SK-N-SH (cell line): Measurements from ENCODE around the gene MARCKSL1. TPM values are rescaled to one million over a fixed set of nuclear protein-coding genes. Genes with fewer than 3 reads are reported as not detected.

Experiments
- CTCF ChIA-PET: fragments of 300-600, 350-600 bp; formaldehyde crosslinking; extraction: SDS; loops from one replicate; lab custom pipeline; 2021; lab: Yijun Ruan, JAX
- POLR2A ChIA-PET: fragments of 350-600 bp; sonication (Branson Sonifier 250); formaldehyde crosslinking; extraction: SDS; loops from one replicate; lab custom pipeline; 2020; ENCODE audit warnings: antibody characterized with exemption, inconsistent platforms; lab: Yijun Ruan, JAX
- DNase-seq: peaks from one replicate; pipeline ENCODE4 v3.0.0; 2012
- H2AFZ ChIP-seq: fragments of 200-600 bp; sonication (generic); 2 replicates; pipeline ENCODE4 v1.8.1; 2016; ENCODE audit warnings: antibody characterized with exemption, mild to moderate bottlenecking, low read depth
- H3F3A ChIP-seq: fragments of 200-600 bp; sonication (generic); replicated peaks from 2 replicates; pipeline ENCODE3; 2016; ENCODE audit warnings: antibody characterized with exemption, mild to moderate bottlenecking; ENCODE audit not compliant: insufficient read depth
- H3K27ac ChIP-seq, 2 experiments: fragments of 200-500 bp in 1 of 2; fragments of 200-600 bp in 1 of 2; sonication (Bioruptor generic) in 1 of 2; sonication (generic), shearing (Covaris generic) in 1 of 2; 2 replicates each; pipeline versions ENCODE4 v1.5.1 to v1.6.1; 2014 to 2016; ENCODE audit warnings: low read depth in 2 of 2, inconsistent platforms in 1 of 2, low read length in 1 of 2, mild to moderate bottlenecking in 1 of 2, mixed read lengths in 1 of 2
- H3K27me3 ChIP-seq: fragments of 200-600 bp; sonication (generic), shearing (Covaris generic); 2 replicates; pipeline ENCODE4 v1.6.1; 2016; ENCODE audit warnings: mixed run types; ENCODE audit not compliant: insufficient read depth
- H3K36me3 ChIP-seq, 2 experiments: fragments of 200-500 bp in 1 of 2; fragments of 200-600 bp in 1 of 2; sonication (Bioruptor generic) in 1 of 2; sonication (generic) in 1 of 2; replicated peaks in 1 of 2; 2 replicates each; pipeline versions ENCODE3 to v1.5.1; 2014 to 2016; ENCODE audit warnings: low read length in 1 of 2, mild to moderate bottlenecking in 1 of 2; ENCODE audit not compliant: insufficient read depth in 2 of 2, control insufficient read depth in 1 of 2
- H3K4me1 ChIP-seq, 2 experiments: fragments of 200-500 bp in 1 of 2; fragments of 200-600 bp in 1 of 2; sonication (Bioruptor generic) in 1 of 2; sonication (generic), shearing (Covaris generic) in 1 of 2; 2 replicates each; pipeline versions ENCODE4 v1.5.1 to v1.6.1; 2014 to 2016; ENCODE audit warnings: low read depth in 1 of 2, low read length in 1 of 2, mixed run types in 1 of 2; ENCODE audit not compliant: insufficient read depth in 2 of 2, control insufficient read depth in 1 of 2
- H3K4me2 ChIP-seq: fragments of 200-600 bp; sonication (generic), shearing (Covaris generic); 2 replicates; pipeline ENCODE4 v1.6.1; 2017; ENCODE audit warnings: mixed run types
- H3K4me3 ChIP-seq, 2 experiments: fragments of 200-500 bp in 1 of 2; fragments of 200-600 bp in 1 of 2; sonication (Bioruptor generic) in 1 of 2; sonication (generic), shearing (Covaris generic) in 1 of 2; 2 replicates each; pipeline versions ENCODE4 v1.5.1 to v1.8.1; 2014 to 2016; ENCODE audit warnings: low read depth in 2 of 2, inconsistent platforms in 1 of 2, low read length in 1 of 2, mild to moderate bottlenecking in 1 of 2, mixed read lengths in 1 of 2, moderate library complexity in 1 of 2
- H3K79me2 ChIP-seq: fragments of 200-600 bp; sonication (generic); 2 replicates; pipeline ENCODE4 v1.8.1; 2017; ENCODE audit warnings: mild to moderate bottlenecking; ENCODE audit not compliant: insufficient read depth
- H3K9ac ChIP-seq: fragments of 200-600 bp; sonication (generic); 2 replicates; pipeline ENCODE4 v1.6.1; 2017; ENCODE audit warnings: mixed run types
- H3K9me2 ChIP-seq: fragments of 200-600 bp; sonication (generic); 2 replicates; pipeline ENCODE4 v1.6.1; 2017; ENCODE audit warnings: mixed run types
- H3K9me3 ChIP-seq: fragments of 200-600 bp; sonication (generic); 2 replicates; pipeline ENCODE4 v1.6.1; 2017; ENCODE audit warnings: mixed run types, mild to moderate bottlenecking, moderate library complexity
- H4K20me1 ChIP-seq: fragments of 200-600 bp; sonication (generic); 2 replicates; pipeline ENCODE4 v1.6.1; 2017; ENCODE audit warnings: mild to moderate bottlenecking, mixed run types; ENCODE audit not compliant: insufficient read depth
- CHD2 ChIP-seq: fragments of 150-350 bp; IDR thresholded peaks from 2 replicates; pipeline ENCODE4 v1.6.1; 2018; ENCODE audit warnings: low read length; ENCODE audit not compliant: partially characterized antibody
- ELF1 ChIP-seq: IDR thresholded peaks from 2 replicates; pipeline ENCODE4 v1.4.0; 2012
- EZH2phosphoT487 ChIP-seq: fragments of 200-600 bp; sonication (generic); IDR thresholded peaks from 2 replicates; pipeline ENCODE4 v1.6.1; 2017; ENCODE audit warnings: low read depth, mixed run types, mild to moderate bottlenecking, antibody characterized with exemption, moderate library complexity, borderline replicate concordance
- FOSL2 ChIP-seq: IDR thresholded peaks from 2 replicates; pipeline ENCODE4 v1.4.0; 2012; ENCODE audit warnings: low read depth, mild to moderate bottlenecking, moderate library complexity, borderline replicate concordance
- FOXJ3 ChIP-seq: sonication (generic); formaldehyde crosslinking; IDR thresholded peaks from 2 replicates; pipeline ENCODE4 v1.5.1; 2020; ENCODE audit warnings: mild to moderate bottlenecking, missing genetic modification reagents
- FOXM1 ChIP-seq: IDR thresholded peaks from 2 replicates; pipeline ENCODE4 v1.4.0; 2012; ENCODE audit warnings: low read depth, mild to moderate bottlenecking
- GABPA ChIP-seq: IDR thresholded peaks from 2 replicates; pipeline ENCODE4 v1.4.0; 2012; ENCODE audit warnings: low read depth, mild to moderate bottlenecking
- JUND ChIP-seq: IDR thresholded peaks from 2 replicates; pipeline ENCODE4 v1.4.0; 2012
- MEF2A ChIP-seq: IDR thresholded peaks from 2 replicates; pipeline ENCODE4 v1.4.0; 2012; ENCODE audit warnings: low read depth, borderline replicate concordance
- NFIC ChIP-seq: IDR thresholded peaks from 2 replicates; pipeline ENCODE4 v1.4.0; 2012; ENCODE audit warnings: borderline replicate concordance
- NRF1 ChIP-seq: IDR thresholded peaks from 2 replicates; pipeline ENCODE4 v1.6.1; 2012; ENCODE audit warnings: low read depth, mild to moderate bottlenecking, low read length
- RCOR1 ChIP-seq: fragments of 150-350 bp; IDR thresholded peaks from 2 replicates; pipeline ENCODE4 v1.6.1; 2017; ENCODE audit warnings: antibody characterized with exemption, low read length
- RFX5 ChIP-seq: IDR thresholded peaks from 2 replicates; pipeline ENCODE4 v1.6.1; 2012; ENCODE audit warnings: mild to moderate bottlenecking, improper control_type of control experiment, low read length
- SMC3 ChIP-seq: IDR thresholded peaks from 2 replicates; pipeline ENCODE4 v1.6.1; 2012; ENCODE audit warnings: low read depth, low read length, improper control_type of control experiment
- TAF1 ChIP-seq: IDR thresholded peaks from 2 replicates; pipeline ENCODE4 v1.6.1; 2012; ENCODE audit warnings: low read depth, mild to moderate bottlenecking, low read length, moderate library complexity, borderline replicate concordance
- YY1 ChIP-seq: IDR thresholded peaks from 2 replicates; pipeline ENCODE4 v1.4.0; 2012; ENCODE audit warnings: low read depth, mild to moderate bottlenecking
- WGBS: methylation state at CpG from one replicate; pipeline ENCODE4 v1.1.6; 2017; ENCODE audit warnings: low lambda C conversion rate; 5-methylcytosine and 5-hydroxymethylcytosine counted together
- polyA plus RNA-seq, 3 experiments: library from polyadenylated mRNA; depleted of rRNA; stranded (reverse); fragments of >200 nt; gene quantifications; 2 replicates each; pipeline ENCODE4 v1.2.3, GENCODE V29; 2012
- TF ChIP-seq, protein P1 (sequence below): IDR thresholded peaks from 2 replicates; pipeline ENCODE4 v1.4.0; 2012; ENCODE audit warnings: low read depth, borderline replicate concordance
- TF ChIP-seq, protein P2 (sequence below): IDR thresholded peaks from 2 replicates; pipeline ENCODE4; 2012
- TF ChIP-seq, protein P3 (sequence below): IDR thresholded peaks from 2 replicates; pipeline ENCODE4 v1.4.0; 2012; ENCODE audit warnings: low read depth
- TF ChIP-seq, protein P4 (sequence below): fragments of 150-350 bp; IDR thresholded peaks from 2 replicates; pipeline ENCODE4 v1.6.1; 2017; ENCODE audit warnings: antibody characterized with exemption, low read length, low read depth, borderline replicate concordance

Gene MARCKSL1
- polyA plus RNA-seq, 1 of the 3 experiments (the other 2 are of a cell fraction), result 275 TPM

DNA sequence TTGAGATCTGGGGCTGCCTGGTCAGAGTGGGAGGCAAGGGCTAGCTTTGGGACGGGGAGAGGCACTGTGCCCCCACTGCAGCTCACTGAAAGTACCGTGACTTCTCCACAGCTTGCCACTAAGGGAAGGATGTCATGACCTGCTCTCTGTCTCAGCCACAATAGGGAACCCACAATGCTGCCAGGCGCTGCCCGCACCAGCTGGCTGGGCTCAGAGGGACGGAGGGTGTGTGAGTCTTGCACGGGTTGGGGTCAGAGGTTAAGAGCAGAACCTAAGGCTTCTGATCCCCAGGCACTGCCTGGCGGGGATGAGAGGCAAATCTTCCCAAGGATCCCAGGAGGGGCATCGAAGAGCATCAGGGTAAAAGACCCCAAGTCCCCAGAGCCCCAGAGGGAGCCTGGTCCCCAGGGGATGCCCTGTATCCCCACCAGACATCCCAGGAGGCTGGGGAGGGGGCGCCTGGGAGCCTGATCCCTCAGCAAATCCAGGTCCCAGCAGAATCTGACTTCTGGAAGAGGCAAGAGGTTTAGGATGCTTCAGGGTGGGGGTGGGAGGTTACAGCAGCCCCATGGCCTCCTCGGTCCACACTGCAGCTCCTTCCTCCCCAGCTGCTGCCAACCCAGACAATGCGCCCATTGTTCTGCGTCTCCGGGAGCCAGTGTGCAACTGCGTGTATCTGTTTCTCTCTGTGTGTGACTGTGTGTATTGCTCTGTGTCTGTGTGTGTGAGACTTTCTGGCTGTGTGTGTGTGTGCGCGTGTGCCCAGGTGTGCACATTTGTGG lies 2.0 kb upstream of the MARCKSL1 start:
- no peaks in the 10 kb centered on the region for H3K27me3 ChIP-seq
- peaks cover 8 to 23% of the 10 kb centered on the region in 2 experiments; a peak in 3 of 4 replicates for H3K4me1 ChIP-seq
- ChIA-PET POLR2A (interaction anchor here (1.3 kb wide), 1 partner anchor 13 kb away, joined by 5 read pairs; no protein-coding TSS in a partner anchor), CTCF (interaction anchor here (1.4 to 3.7 kb wide), 2 partner anchors 13 to 75 kb away, joined by 4 to 24 read pairs; no protein-coding TSS in a partner anchor)
- peaks cover 13% of the 10 kb centered on the region in 2 experiments for H3K36me3 ChIP-seq
- TF ChIP-seq NFIC, result no peak
- TF ChIP-seq, protein P1, sequence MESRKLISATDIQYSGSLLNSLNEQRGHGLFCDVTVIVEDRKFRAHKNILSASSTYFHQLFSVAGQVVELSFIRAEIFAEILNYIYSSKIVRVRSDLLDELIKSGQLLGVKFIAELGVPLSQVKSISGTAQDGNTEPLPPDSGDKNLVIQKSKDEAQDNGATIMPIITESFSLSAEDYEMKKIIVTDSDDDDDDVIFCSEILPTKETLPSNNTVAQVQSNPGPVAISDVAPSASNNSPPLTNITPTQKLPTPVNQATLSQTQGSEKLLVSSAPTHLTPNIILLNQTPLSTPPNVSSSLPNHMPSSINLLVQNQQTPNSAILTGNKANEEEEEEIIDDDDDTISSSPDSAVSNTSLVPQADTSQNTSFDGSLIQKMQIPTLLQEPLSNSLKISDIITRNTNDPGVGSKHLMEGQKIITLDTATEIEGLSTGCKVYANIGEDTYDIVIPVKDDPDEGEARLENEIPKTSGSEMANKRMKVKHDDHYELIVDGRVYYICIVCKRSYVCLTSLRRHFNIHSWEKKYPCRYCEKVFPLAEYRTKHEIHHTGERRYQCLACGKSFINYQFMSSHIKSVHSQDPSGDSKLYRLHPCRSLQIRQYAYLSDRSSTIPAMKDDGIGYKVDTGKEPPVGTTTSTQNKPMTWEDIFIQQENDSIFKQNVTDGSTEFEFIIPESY, result no peak
- no peak for TF ChIP-seq FOXM1
- TF ChIP-seq, protein P2, sequence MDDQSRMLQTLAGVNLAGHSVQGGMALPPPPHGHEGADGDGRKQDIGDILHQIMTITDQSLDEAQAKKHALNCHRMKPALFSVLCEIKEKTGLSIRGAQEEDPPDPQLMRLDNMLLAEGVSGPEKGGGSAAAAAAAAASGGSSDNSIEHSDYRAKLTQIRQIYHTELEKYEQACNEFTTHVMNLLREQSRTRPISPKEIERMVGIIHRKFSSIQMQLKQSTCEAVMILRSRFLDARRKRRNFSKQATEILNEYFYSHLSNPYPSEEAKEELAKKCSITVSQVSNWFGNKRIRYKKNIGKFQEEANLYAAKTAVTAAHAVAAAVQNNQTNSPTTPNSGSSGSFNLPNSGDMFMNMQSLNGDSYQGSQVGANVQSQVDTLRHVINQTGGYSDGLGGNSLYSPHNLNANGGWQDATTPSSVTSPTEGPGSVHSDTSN, result no peak
- TF ChIP-seq, protein P3, sequence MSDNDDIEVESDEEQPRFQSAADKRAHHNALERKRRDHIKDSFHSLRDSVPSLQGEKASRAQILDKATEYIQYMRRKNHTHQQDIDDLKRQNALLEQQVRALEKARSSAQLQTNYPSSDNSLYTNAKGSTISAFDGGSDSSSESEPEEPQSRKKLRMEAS, result no peak
- no peak for TF ChIP-seq TAF1
- TF ChIP-seq JUND, result no peak
- no peak for TF ChIP-seq NRF1
- no peak for TF ChIP-seq MEF2A
- TF ChIP-seq FOSL2, result no peak
- no peak for TF ChIP-seq RCOR1
- no peak for TF ChIP-seq FOXJ3
- no peak for TF ChIP-seq ELF1
- TF ChIP-seq RFX5, result no peak
- no peak for TF ChIP-seq GABPA
- TF ChIP-seq, protein P4, sequence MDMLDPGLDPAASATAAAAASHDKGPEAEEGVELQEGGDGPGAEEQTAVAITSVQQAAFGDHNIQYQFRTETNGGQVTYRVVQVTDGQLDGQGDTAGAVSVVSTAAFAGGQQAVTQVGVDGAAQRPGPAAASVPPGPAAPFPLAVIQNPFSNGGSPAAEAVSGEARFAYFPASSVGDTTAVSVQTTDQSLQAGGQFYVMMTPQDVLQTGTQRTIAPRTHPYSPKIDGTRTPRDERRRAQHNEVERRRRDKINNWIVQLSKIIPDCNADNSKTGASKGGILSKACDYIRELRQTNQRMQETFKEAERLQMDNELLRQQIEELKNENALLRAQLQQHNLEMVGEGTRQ, result no peak
- TF ChIP-seq YY1, result no peak
- TF ChIP-seq EZH2phosphoT487, result no peak
- TF ChIP-seq SMC3, result no peak
- no peak for TF ChIP-seq CHD2
- no peak overlapping the region for H3K9ac ChIP-seq
- H4K20me1 ChIP-seq, result peaks cover 20% of the 10 kb centered on the region
- H3K4me3 ChIP-seq, result no peak overlapping the region
- no peaks in the 10 kb centered on the region for H3K9me2 ChIP-seq
- 79% methylated on average over 11 of the region's 16 CpGs for WGBS
- no peak overlapping the region for H2AFZ ChIP-seq
- H3K79me2 ChIP-seq, result peaks cover 29% of the 10 kb centered on the region
- no peak overlapping the region for H3K27ac ChIP-seq
- no peak overlapping the region for H3K4me2 ChIP-seq
- peaks cover 6% of the 10 kb centered on the region for H3F3A ChIP-seq
- no peaks in the 10 kb centered on the region for H3K9me3 ChIP-seq
- DNase-seq, result no peak
